BJ (cell line): ENCODE results near the gene AMZ1. TPM values are rescaled to one million over a fixed set of nuclear protein-coding genes. Genes with fewer than 3 reads are reported as not detected.

ENCODE experiments used
- CTCF ChIA-PET: fragments of 350-600 bp; formaldehyde crosslinking; extraction: SDS; loops from one replicate; lab custom pipeline; 2021; ENCODE audit warnings: antibody characterized with exemption, inconsistent platforms; lab: Yijun Ruan, JAX
- POLR2A ChIA-PET: fragments of 300-600 bp; sonication (Branson Sonifier 250); formaldehyde crosslinking; extraction: SDS; loops from one replicate; lab custom pipeline; 2021; ENCODE audit warnings: antibody characterized with exemption; lab: Charles Lee
- DNase-seq: peaks from one replicate; pipeline ENCODE4 v3.0.0-alpha.2; 2011; ENCODE audit warnings: low read depth
- H3K27me3 ChIP-seq: 2 replicates; pipeline ENCODE4 v1.6.0; 2011; ENCODE audit warnings: low read length; ENCODE audit not compliant: control insufficient read depth, insufficient read depth
- H3K36me3 ChIP-seq: 2 replicates; pipeline ENCODE4 v1.5.1; 2011; ENCODE audit warnings: low read length; ENCODE audit not compliant: control insufficient read depth, insufficient read depth
- H3K4me3 ChIP-seq: 2 replicates; pipeline ENCODE4 v1.5.1; 2011; ENCODE audit warnings: low read depth, mild to moderate bottlenecking, control low read depth, low read length
- polyA plus RNA-seq: library from polyadenylated mRNA; depleted of rRNA; stranded (reverse); fragments of >200 nt; gene quantifications from 2 replicates; pipeline ENCODE4 v1.2.3, GENCODE V29; 2011
- TF ChIP-seq, protein P1 (sequence below): IDR thresholded peaks from 2 replicates; pipeline ENCODE4 v1.5.1; 2011; ENCODE audit warnings: low read depth, mild to moderate bottlenecking, control low read depth, inconsistent platforms, low read length, moderate library complexity; ENCODE audit not compliant: insufficient read depth

AMZ1 gene
- polyA plus RNA-seq, 1 experiment: 3.7 TPM

DNA sequence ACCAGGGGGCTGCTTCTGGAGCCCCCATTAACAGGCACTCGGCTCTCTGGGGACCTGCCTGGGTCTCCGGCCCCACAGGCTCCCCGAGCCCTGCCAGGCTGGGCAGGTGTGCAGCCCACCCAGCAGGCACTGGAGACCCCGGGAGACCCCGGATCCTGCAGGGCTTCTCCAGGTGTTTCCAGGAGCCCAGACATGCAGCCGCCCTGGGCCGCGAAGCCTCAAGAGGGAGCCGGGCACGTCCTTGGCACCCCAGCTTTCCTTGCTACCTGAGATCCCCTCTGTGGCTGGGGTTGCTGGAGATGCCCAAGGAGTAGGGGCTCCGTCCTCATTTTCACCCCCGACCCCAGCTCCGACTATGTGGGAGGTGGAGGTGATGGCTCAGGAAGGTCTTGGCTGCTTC lies 7.7 kb upstream of the AMZ1 start:
- H3K36me3 ChIP-seq: no peaks in the 10 kb centered on the region

GRCh38 chr7:2680792-2681490 lies 7.1 kb upstream of the AMZ1 start:
- no peak for DNase-seq
- Histone ChIP-seq H3K27me3 (no peaks in the 10 kb centered on the region), H3K36me3 (no peaks in the 10 kb centered on the region), H3K4me3 (no peak overlapping the region)
- ChIA-PET CTCF (interaction anchor here (0.6 to 4.2 kb wide), 23 partner anchors 9 to 230 kb away, joined by 3 to 47 read pairs (median 4); no protein-coding TSS in a partner anchor), POLR2A (no interaction called here)
- TF ChIP-seq, protein P1, sequence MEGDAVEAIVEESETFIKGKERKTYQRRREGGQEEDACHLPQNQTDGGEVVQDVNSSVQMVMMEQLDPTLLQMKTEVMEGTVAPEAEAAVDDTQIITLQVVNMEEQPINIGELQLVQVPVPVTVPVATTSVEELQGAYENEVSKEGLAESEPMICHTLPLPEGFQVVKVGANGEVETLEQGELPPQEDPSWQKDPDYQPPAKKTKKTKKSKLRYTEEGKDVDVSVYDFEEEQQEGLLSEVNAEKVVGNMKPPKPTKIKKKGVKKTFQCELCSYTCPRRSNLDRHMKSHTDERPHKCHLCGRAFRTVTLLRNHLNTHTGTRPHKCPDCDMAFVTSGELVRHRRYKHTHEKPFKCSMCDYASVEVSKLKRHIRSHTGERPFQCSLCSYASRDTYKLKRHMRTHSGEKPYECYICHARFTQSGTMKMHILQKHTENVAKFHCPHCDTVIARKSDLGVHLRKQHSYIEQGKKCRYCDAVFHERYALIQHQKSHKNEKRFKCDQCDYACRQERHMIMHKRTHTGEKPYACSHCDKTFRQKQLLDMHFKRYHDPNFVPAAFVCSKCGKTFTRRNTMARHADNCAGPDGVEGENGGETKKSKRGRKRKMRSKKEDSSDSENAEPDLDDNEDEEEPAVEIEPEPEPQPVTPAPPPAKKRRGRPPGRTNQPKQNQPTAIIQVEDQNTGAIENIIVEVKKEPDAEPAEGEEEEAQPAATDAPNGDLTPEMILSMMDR: peak; percentile 81

More for the DNA sequence above, 7.7 kb upstream of the AMZ1 start:
- CTCF ChIA-PET: interaction anchor here (0.7 to 4.2 kb wide), 17 partner anchors 8 to 232 kb away, joined by 3 to 47 read pairs (median 5); no protein-coding TSS in a partner anchor
- Histone ChIP-seq H3K27me3 (no peaks in the 10 kb centered on the region), H3K4me3 (no peak overlapping the region)
- no peak for DNase-seq
- POLR2A ChIA-PET: no interaction called here
- TF ChIP-seq, protein P1: no peak

DNA sequence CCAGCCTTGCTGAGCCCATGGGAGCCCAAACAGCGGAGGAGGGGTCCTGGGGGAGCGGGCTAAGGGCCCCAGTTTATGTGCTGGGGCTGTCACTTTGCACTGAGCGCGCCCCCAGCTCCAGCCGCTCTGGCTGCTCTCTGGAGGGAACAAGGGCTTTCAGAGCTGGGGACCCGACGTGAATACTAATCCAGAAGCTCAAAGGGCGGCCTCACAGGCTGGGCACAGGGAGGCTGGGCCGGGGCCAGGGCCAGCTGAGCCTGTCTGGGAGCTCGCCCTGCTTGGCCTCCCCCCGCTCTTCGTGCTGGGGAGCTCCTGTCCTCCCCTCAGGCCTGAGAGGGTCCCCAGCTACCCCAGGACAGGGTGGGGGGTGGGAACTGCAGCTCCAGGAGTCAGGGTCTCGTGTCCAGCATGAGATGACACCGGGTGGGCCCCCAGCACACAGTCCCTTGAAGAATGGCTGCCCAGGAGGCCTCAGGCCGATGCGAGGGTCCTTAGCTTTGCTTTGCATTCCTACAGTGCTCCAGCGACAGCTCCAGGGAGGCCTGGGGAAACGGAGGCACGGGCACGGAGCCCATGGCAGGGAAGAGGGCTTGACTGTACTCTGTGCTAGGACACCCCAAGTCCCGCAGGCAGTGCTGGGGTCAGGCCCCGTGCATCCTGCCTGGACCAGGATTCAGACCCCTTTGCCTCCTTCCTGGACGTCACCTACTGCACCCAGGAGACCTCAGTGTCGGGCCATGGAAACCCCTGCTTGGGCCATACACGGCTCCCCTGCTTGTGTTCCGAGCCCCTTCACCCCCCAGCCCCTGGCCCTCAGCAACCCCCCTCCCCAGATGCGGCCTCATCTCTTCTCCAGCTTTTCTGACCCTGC lies 5.8 kb upstream of the AMZ1 start:
- DNase-seq: no peak
- Histone ChIP-seq H3K27me3 (no peaks in the 10 kb centered on the region), H3K36me3 (no peaks in the 10 kb centered on the region), H3K4me3 (no peak overlapping the region)
- POLR2A ChIA-PET: no interaction called here
- CTCF ChIA-PET: interaction anchor here (0.7 to 4.2 kb wide), 10 partner anchors 9 to 479 kb away, joined by 3 to 47 read pairs (median 6); partner anchors contain the start of gene IQCE
- TF ChIP-seq, protein P1: no peak

GRCh38 chr7:2684501-2684900 lies 3.5 kb upstream of the AMZ1 start:
- ChIA-PET CTCF (interaction anchor here (0.8 to 1.5 kb wide), 2 partner anchors 116 to 233 kb away, joined by 3 to 4 read pairs; no protein-coding TSS in a partner anchor), POLR2A (no interaction called here)
- Histone ChIP-seq H3K36me3 (no peaks in the 10 kb centered on the region), H3K27me3 (no peaks in the 10 kb centered on the region), H3K4me3 (no peak overlapping the region)
- TF ChIP-seq, protein P1: no peak
- no peak for DNase-seq

GRCh38 chr7:2686101-2686500 lies 1.9 kb upstream of the AMZ1 start:
- POLR2A ChIA-PET: no interaction called here
- DNase-seq: no peak
- CTCF ChIA-PET: interaction anchor here (0.6 to 2.0 kb wide), 2 partner anchors 15 to 251 kb away, joined by 3 to 4 read pairs; no protein-coding TSS in a partner anchor
- no peaks in the 10 kb centered on the region for H3K36me3 ChIP-seq
- TF ChIP-seq, protein P1: no peak
- no peaks in the 10 kb centered on the region for H3K27me3 ChIP-seq
- H3K4me3 ChIP-seq: no peak overlapping the region
